ELF-1 (cell line): ENCODE results near the gene NDUFA8.
A peak's percentile ranks its signal among the peaks of the same experiment; 100 is the strongest.

Experiments used
- DNase-seq: peaks from one replicate; pipeline ENCODE4 v3.0.0-alpha.2; 2016; ENCODE audit warnings: low read depth, low spot score

NDUFA8 gene

GRCh38 chr9:122159026-122159924 is at the start of gene NDUFA8, which contains the start of gene MORN5:
NDUFA8 (minus strand) TSS chr9:122159779; CDS start chr9:122159677, 102 bp downstream.
MORN5 (plus strand) TSS chr9:122159908; CDS start chr9:122159973, 65 bp downstream.
- DNase-seq, result peak; percentile 99

- no peak for DNase-seq
Observed at GRCh38 chr9:122207096-122207495, 47.5 kb upstream of the NDUFA8 start.

- no peak for DNase-seq
Observed at GRCh38 chr9:122206118-122207046, 46.8 kb upstream of the NDUFA8 start.

- DNase-seq, result no peak
Observed at GRCh38 chr9:122205176-122205575, 45.6 kb upstream of the NDUFA8 start.

- no peak for DNase-seq
Observed at GRCh38 chr9:122204491-122204890, 44.9 kb upstream of the NDUFA8 start.

GRCh38 chr9:122204055-122204454 is 44.5 kb upstream of the NDUFA8 start:
- DNase-seq, result no peak

GRCh38 chr9:122202111-122202510 is 42.5 kb upstream of the NDUFA8 start:
- DNase-seq, result no peak

- no peak for DNase-seq
Observed at GRCh38 chr9:122201641-122202040, 42.1 kb upstream of the NDUFA8 start.

GRCh38 chr9:122200960-122201595 is 41.5 kb upstream of the NDUFA8 start:
- no peak for DNase-seq

GRCh38 chr9:122197882-122198281 is 38.3 kb upstream of the NDUFA8 start:
- no peak for DNase-seq

GRCh38 chr9:122197426-122197825 is 37.8 kb upstream of the NDUFA8 start:
- DNase-seq, result peak; percentile 35

GRCh38 chr9:122195875-122196274 is 36.3 kb upstream of the NDUFA8 start:
- DNase-seq, result no peak

GRCh38 chr9:122193651-122194050 is 34.1 kb upstream of the NDUFA8 start:
- no peak for DNase-seq

- DNase-seq, result no peak
Observed at GRCh38 chr9:122192914-122193525, 33.4 kb upstream of the NDUFA8 start.

GRCh38 chr9:122192261-122192875 is 32.8 kb upstream of the NDUFA8 start:
- DNase-seq, result no peak

GRCh38 chr9:122191584-122191983 is 32.0 kb upstream of the NDUFA8 start:
- DNase-seq, result no peak

- no peak for DNase-seq
Observed at GRCh38 chr9:122190597-122191381, 31.2 kb upstream of the NDUFA8 start.

GRCh38 chr9:122188369-122188768 is 28.8 kb upstream of the NDUFA8 start:
- DNase-seq, result no peak

- DNase-seq, result no peak
Observed at GRCh38 chr9:122186777-122187470, 27.3 kb upstream of the NDUFA8 start.
